ENCODE data around the gene DLX3.

DNA sequence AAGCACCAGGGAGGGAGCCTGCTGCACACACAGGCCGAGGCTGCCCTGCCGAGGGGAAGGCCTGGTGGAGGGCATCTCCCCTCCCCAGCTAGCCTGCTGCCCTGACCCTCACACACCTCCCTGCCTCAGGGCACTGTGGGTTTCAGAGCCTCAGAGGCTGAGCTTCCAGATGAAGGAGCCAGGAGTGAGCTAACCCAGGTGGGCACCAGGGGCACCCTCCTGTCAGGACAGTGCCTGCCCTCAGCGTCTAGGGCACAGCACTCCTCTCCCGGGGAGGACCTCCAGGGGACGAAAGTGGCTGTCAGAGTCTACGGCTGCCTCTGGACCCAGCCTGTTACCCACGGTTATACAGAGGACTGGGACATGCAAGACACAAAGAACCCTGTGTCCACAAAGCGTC is 48.8 kb downstream of the DLX3 start:
- no peak for TF ChIP-seq EZH2 (IDR thresholded peaks at IDR 0.05; ENCODE audit: borderline replicate concordance, low read depth, low read length, poor library complexity, severe bottlenecking)
- TF ChIP-seq, protein P1, sequence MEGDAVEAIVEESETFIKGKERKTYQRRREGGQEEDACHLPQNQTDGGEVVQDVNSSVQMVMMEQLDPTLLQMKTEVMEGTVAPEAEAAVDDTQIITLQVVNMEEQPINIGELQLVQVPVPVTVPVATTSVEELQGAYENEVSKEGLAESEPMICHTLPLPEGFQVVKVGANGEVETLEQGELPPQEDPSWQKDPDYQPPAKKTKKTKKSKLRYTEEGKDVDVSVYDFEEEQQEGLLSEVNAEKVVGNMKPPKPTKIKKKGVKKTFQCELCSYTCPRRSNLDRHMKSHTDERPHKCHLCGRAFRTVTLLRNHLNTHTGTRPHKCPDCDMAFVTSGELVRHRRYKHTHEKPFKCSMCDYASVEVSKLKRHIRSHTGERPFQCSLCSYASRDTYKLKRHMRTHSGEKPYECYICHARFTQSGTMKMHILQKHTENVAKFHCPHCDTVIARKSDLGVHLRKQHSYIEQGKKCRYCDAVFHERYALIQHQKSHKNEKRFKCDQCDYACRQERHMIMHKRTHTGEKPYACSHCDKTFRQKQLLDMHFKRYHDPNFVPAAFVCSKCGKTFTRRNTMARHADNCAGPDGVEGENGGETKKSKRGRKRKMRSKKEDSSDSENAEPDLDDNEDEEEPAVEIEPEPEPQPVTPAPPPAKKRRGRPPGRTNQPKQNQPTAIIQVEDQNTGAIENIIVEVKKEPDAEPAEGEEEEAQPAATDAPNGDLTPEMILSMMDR (conservative IDR thresholded peaks at IDR 0.05; ENCODE audit: low read depth, low read length), result no peak

All from A673 (cell line).